Fibroblast of peridontal ligament (primary cell): ENCODE measurements around the gene NPAS3.

ENCODE experiments used
- DNase-seq: peaks from one replicate; pipeline ENCODE4 v3.0.0-alpha.2; 2010; ENCODE audit errors: extremely low read depth

The NPAS3 gene

DNA sequence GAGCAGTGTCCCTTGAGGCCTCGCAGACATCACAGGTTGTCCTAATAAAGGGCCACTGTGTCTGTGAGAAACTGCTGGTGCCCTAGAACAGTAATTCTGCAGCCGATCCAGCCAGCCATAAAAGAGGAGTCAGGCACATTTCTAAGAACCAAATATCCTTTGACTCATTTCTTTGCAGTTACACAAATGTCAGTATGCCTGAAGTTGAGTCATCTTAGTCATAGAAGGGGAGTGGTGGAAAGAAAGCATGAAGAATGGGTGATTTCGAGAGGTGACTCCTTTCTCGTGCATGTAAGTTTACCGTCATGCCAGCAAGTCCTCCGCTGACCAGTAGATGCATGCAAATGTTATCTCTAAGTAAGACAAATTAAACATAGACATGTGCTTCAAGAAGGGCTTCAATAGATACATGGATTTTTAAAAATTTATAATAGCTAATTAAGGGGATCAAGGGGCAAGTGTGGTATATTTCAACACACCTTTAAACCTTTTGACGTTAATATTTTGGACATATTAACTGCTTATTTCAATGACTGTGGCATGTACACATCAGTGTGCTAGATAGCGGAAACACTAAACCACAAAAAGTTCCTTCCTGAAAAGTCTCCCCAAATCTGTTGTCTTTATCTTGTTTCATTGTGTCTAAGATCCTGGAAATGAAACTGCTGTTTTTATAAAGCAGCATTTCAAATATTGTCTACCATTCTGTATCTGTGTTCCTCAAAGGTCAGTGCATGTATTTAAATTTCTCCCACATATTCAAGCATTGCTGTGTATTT is 497.4 kb downstream of the NPAS3 start:
- peak; percentile 60 for DNase-seq

DNA sequence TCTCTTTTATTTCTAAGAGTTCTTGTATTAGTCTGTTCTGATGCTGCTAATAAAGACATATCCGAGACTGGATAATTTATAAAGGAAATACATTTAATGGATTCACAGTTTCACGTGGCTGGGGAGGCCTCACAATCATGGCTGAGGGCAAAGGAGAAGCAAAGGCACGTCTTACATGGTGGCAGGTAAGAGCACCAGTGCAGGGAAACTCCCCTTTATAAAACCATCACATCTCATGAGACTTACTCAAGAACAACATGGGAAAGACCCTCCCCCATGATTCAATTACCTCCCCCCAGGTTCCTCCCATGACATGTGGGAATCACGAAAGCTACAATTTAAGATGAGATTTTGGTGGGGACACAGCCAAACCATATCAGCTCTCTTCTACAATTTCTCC is 503.0 kb downstream of the NPAS3 start:
- DNase-seq, result no peak

DNA sequence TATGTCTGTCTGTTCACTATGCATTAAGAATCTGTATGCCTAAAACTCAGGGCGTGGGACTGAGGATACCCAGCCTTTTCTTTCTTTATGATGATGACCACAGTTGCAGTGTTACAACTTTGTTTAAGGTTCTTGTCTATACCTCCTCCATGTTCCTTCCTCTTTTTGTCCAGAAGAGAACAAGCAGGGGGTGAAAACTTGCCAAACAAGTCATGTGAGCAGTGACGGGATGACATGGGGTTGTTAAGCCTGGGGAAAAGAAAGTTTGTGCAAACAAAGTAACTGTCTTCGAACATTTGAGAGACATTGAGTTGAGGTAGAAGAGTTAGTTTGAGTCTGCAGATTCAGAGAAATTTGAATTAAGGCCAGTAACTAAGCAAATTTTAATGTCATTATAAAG is 505.5 kb downstream of the NPAS3 start:
- no peak for DNase-seq

- no peak for DNase-seq
These were observed 510.6 kb downstream of the NPAS3 start for GRCh38 chr14:33449268-33449667.

- no peak for DNase-seq
These were observed 511.2 kb downstream of the NPAS3 start for GRCh38 chr14:33449703-33450395.

- DNase-seq, result no peak
These were observed 511.7 kb downstream of the NPAS3 start for GRCh38 chr14:33450416-33450815.

DNA sequence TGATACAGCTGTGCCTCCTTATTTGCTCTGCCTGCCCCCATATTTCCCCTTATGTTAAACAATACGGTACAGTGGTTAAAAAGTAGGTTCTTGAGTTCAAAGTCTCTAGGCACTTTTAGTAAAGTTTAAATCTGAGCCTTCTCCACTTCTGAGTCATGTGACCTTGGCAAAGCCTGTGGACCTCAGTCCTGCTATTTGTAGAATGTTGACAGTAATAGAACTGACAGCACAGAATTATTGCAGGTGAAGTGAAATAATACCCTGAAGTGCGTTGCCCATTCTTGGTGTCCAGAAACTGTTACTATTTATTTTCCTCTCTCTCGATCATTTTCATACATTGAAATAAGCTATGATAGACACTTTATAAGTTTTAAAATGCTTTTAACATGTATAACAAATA is 512.5 kb downstream of the NPAS3 start:
- no peak for DNase-seq

- no peak for DNase-seq
These were observed 514.3 kb downstream of the NPAS3 start for GRCh38 chr14:33452995-33453394.

GRCh38 chr14:33454022-33454595 is 515.4 kb downstream of the NPAS3 start:
- DNase-seq, result peak; percentile 25

GRCh38 chr14:33454707-33455106 is 516.0 kb downstream of the NPAS3 start:
- no peak for DNase-seq

DNA sequence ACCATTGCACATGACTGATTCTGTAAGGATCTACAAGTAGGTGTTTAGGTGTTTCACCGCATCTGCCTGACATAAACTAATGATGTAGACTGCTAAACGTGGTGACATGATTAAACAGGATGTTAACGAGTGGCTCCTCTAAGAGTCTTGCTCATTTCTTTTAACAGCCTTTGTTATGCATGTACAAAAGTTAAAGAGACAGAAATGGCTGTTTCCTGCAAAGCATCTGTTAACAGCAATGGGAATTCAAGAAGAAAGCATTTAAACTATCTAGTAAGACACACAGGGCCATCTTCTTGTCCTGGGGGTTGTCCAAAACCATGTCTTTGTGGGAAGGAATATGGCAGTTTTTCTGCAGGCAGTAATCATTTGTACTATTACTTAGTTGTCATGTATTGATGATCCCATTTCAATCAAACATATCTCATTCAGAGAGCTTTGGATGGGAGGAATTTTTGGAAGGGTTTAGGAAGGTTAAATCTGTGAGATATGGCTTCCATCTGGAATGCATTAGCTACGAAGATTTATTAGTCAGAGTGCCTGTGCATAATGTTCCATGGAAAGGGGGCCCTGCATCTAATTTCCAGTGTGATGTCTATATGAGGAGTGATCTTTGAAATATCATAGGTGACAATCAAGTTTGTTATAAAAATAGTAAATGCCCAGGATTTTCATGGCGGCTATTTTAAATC is 517.1 kb downstream of the NPAS3 start:
- DNase-seq, result peak; percentile 12

- DNase-seq, result no peak
These were observed 518.3 kb downstream of the NPAS3 start for GRCh38 chr14:33457021-33457420.

- DNase-seq, result no peak
These were observed 518.9 kb downstream of the NPAS3 start for GRCh38 chr14:33457617-33458016.

DNA sequence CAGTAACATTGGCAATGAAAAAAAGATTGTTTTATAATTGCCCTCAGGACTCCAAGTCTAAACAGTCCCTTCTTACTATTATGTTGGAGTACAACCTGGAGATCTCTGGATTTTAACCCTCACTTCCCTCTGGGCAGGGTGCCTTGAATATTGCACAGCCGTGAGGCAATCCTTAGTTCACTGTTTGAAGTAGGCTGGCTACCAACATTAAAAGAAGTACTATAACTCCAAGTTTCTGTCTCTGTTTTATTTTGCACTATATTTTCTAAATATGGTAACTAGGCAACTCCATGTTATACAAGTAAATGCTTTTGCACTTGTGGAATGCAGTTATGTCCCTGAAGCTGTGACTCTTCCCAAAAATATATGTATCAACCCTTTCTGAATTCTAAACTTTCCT is 521.5 kb downstream of the NPAS3 start:
- peak; percentile 14 for DNase-seq

DNA sequence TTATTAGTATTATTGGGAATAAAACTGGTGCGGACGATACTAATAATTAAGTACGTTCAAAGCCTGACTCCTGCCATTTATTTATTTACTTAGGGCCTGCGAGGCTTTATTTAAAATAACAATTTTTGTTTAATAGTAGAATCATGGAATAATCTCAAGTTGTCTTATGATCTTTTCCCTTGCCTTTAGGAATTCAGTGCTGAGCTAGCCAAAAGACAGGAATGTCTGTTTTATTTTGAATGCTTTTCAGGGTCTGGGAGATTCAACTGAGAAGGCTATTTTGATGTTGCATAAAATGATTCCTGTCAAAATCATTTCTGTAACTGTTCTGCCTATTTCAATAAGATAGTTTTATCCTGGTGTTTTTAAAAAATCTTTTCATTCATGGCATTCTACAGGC is 522.4 kb downstream of the NPAS3 start:
- DNase-seq, result no peak

DNA sequence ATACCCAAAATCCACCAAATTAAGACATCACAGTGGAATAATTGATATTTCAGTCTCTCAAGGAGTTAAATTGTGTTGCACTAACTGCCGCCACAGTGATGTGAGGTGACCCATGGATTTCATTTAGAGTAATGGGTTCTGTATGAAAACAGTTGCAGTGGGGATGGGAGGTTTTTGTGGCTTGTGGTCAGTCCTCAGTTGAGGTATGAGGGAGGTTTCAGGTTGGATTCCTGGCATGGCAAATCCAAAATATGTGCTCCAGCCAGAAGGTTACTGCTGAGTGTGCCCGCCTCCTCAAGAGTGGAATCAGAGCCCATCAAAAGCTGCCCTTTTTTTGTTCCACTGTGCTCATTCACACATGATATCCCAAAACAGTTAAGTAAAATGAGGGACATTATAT is 525.1 kb downstream of the NPAS3 start:
- DNase-seq, result no peak

- no peak for DNase-seq
These were observed 525.7 kb downstream of the NPAS3 start for GRCh38 chr14:33464254-33464962.

DNA sequence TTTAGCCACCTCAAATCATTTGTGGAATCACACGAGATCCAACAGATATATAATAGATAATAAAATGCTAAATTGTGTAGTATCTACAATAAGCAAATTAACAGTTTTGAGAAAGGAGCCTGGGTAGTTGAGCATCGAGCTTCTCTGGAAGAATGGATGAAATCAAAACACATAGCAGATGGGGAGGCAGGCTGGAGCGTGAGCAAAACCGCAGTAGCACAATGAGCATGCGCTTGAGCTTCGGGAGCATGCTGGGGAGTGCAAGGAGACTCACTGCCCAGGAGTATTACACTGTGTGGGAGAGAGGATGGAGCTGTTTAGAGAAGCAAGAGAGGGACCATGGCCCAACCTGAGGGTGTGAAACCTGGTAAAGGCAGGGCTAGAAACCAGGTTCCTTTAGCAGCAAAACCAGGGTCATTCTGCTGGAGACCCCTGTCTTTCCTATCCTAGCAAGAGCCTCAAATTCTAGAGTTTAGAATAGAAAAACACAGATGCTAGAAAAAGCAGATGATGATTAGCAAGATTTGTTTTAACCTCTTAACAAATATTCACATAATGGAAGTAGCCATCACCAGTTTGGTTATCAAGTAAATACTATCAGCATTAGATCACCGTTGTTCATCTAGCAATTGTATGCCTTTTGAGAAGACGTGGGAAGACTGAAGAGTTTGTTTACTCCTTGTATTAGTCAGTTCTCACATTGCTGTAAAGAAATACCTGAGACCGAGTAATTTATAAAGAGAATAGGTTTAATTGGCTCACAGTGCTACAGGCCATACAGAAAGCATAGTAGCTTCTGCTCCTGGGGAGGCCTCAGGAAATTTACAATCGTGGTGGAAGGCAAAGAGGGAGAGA is 527.4 kb downstream of the NPAS3 start:
- DNase-seq, result no peak

DNA sequence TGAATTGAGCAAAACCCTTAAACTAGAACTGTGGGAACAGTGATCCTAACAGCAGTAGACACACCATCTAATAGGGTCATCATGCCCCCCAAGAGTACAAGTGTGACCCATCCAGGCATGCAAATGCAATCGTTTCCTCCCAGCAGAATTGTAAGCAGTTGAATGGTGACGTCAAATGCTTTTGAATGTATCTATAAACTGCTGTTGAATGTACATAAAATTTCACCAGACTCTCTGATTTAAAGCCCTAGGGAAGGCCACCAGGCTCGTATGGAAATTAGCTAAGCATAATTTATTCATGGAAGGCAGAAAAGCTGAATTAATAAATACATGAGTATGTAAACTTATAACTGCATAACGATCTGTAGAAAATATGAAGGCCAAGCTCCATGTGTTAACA is 529.3 kb downstream of the NPAS3 start:
- DNase-seq, result no peak

DNA sequence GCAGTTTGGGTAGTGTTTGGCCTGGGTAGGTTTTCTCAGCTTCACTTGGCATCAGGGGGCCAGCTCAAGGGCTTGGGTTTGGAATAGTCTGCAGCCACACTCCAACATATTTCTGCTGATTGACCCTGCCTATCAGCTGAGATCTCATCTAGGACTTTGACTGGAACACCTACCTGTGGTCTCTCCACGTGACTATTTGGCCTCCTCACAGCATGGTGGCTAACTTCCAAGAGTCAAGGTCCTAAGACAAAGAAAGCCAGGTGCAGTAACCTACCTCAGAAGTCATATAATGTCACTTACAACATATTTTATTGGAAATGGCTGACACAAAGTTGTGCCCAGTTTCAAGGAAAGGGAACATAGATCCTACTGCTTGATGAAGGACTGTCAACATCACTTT is 531.2 kb downstream of the NPAS3 start:
- no peak for DNase-seq

DNA sequence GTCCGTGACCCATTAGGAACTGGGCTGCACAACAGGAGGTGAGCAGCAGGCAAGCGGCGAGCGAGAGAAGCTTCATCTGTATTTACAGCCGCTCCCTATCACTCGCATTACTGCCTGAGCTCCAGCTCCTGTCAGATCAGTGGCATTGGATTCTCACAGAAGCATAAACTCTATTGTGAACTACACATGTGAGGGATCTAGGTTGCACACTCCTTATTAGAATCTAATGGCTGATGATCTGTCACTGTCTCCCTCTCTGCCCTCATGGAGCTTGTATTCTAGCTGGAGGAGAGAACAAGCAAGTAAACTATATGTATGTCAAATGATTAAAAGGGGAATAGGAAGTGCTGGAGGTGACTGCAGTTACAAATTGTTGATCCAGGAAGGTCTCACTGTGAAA is 533.1 kb downstream of the NPAS3 start:
- DNase-seq, result no peak
